ENCODE results near the gene IFNK.
"Not testable (repeated sequence)": the region's sequence is repeated elsewhere in the genome, so short reads cannot be mapped to it uniquely, and the experiment has no call there.

The IFNK gene

GRCh38 chr9:27489087-27489876 lies 34.8 kb upstream of the IFNK start:
- Histone ChIP-seq H3K27me3 (ENCODE audit: insufficient read depth, low read length) (no peaks in the 10 kb centered on the region), H3K79me2 (ENCODE audit: control insufficient read depth, insufficient read depth, low read length, unreplicated experiment) (no peaks in the 10 kb centered on the region), H3K4me3 (ENCODE audit: low read depth, low read length) (no peak overlapping the region), H2AFZ (ENCODE audit: low read length, unreplicated experiment) (no peak overlapping the region), H3K4me1 (ENCODE audit: control insufficient read depth, insufficient read depth, low read length, unreplicated experiment) (peaks cover 7% of the 10 kb centered on the region), H3K27ac (ENCODE audit: low read depth, low read length) (no peak overlapping the region), H3K36me3 (ENCODE audit: insufficient read depth, low read length) (no peaks in the 10 kb centered on the region)

- peaks cover 7% of the 10 kb centered on the region for H3K4me1 ChIP-seq (ENCODE audit: control insufficient read depth, insufficient read depth, low read length, unreplicated experiment)
- H3K27me3 ChIP-seq (ENCODE audit: insufficient read depth, low read length): no peaks in the 10 kb centered on the region
- H3K36me3 ChIP-seq (ENCODE audit: insufficient read depth, low read length): no peaks in the 10 kb centered on the region
- H3K79me2 ChIP-seq (ENCODE audit: control insufficient read depth, insufficient read depth, low read length, unreplicated experiment): no peaks in the 10 kb centered on the region
- no peak overlapping the region for H3K27ac ChIP-seq (ENCODE audit: low read depth, low read length)
- no peak overlapping the region for H2AFZ ChIP-seq (ENCODE audit: low read length, unreplicated experiment)
- H3K4me3 ChIP-seq (ENCODE audit: low read depth, low read length): no peak overlapping the region
Observed at GRCh38 chr9:27491154-27491553, 32.9 kb upstream of the IFNK start.

DNA sequence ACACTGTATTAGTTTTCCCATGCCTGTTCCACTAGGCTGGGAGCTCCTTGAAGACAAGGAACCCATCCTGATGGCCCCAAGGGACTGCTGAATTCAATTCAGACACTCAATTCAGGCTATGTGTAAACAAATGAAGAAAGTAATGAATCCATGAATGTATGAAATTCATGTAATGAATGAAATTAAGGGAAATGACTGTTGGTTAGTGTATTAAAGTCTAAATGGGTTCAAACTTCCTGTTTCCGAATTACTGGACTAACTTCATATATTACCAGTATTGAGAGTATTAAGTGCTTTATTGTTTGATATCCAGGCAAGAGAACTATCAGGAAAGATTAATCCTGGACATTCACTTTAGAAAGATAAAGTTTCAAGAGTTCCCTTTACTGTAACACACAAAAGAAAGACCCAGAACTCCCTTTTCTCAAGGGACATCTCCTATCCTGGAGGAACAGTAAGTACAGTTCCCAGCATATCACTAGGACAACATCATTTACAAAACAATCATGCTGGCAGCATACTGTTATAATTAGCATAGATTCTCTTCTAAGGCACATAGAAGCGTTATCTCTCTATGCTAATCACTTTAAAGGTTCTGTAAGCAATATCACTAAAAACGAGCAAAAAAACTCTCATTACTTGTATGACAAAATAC lies 28.5 kb upstream of the IFNK start:
- no peak overlapping the region for H2AFZ ChIP-seq (ENCODE audit: low read length, unreplicated experiment)
- no peaks in the 10 kb centered on the region for H3K36me3 ChIP-seq (ENCODE audit: insufficient read depth, low read length)
- no peaks in the 10 kb centered on the region for H3K79me2 ChIP-seq (ENCODE audit: control insufficient read depth, insufficient read depth, low read length, unreplicated experiment)
- H3K27me3 ChIP-seq (ENCODE audit: insufficient read depth, low read length): no peaks in the 10 kb centered on the region
- H3K4me1 ChIP-seq (ENCODE audit: control insufficient read depth, insufficient read depth, low read length, unreplicated experiment): peaks cover 17% of the 10 kb centered on the region
- no peak overlapping the region for H3K4me3 ChIP-seq (ENCODE audit: low read depth, low read length)
- H3K27ac ChIP-seq (ENCODE audit: low read depth, low read length): no peak overlapping the region

GRCh38 chr9:27496135-27496504 lies 28.0 kb upstream of the IFNK start:
- no peak overlapping the region for H2AFZ ChIP-seq (ENCODE audit: low read length, unreplicated experiment)
- H3K36me3 ChIP-seq (ENCODE audit: insufficient read depth, low read length): no peaks in the 10 kb centered on the region
- no peak overlapping the region for H3K4me3 ChIP-seq (ENCODE audit: low read depth, low read length)
- no peaks in the 10 kb centered on the region for H3K27me3 ChIP-seq (ENCODE audit: insufficient read depth, low read length)
- no peak overlapping the region for H3K27ac ChIP-seq (ENCODE audit: low read depth, low read length)
- no peaks in the 10 kb centered on the region for H3K79me2 ChIP-seq (ENCODE audit: control insufficient read depth, insufficient read depth, low read length, unreplicated experiment)
- H3K4me1 ChIP-seq (ENCODE audit: control insufficient read depth, insufficient read depth, low read length, unreplicated experiment): peaks cover 12% of the 10 kb centered on the region

DNA sequence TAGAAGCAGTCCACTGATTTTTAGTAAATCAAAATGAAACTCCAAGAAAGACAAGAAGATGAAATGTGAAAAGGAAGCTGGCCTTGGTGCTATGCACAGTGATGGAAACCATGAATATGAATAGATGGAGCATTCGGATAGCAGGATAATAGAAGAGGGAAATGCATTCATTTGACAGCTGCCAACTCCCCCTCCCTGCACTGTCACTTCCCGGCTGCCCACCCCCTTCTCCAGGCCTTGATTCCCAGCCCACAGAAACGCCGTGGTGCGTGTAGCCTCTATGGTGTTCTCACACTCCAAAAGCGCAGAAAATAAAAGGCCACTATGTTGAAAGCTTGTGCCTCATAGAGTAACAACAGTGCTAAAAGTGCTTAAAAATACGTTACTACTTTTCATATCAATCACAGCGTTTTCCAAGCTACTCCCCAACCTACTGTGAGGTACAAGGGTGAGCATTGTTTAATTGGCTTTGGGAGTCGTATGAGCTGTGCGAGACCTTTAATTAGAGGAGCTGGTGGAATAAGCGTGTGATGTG lies 26.1 kb upstream of the IFNK start:
- H2AFZ ChIP-seq (ENCODE audit: low read length, unreplicated experiment): no peak overlapping the region
- H3K27me3 ChIP-seq (ENCODE audit: insufficient read depth, low read length): no peaks in the 10 kb centered on the region
- no peaks in the 10 kb centered on the region for H3K79me2 ChIP-seq (ENCODE audit: control insufficient read depth, insufficient read depth, low read length, unreplicated experiment)
- H3K27ac ChIP-seq (ENCODE audit: low read depth, low read length): no peak overlapping the region
- H3K4me1 ChIP-seq (ENCODE audit: control insufficient read depth, insufficient read depth, low read length, unreplicated experiment): peaks cover 10% of the 10 kb centered on the region
- no peaks in the 10 kb centered on the region for H3K36me3 ChIP-seq (ENCODE audit: insufficient read depth, low read length)
- no peak overlapping the region for H3K4me3 ChIP-seq (ENCODE audit: low read depth, low read length)

GRCh38 chr9:27499451-27499850 lies 24.6 kb upstream of the IFNK start:
- Histone ChIP-seq H3K4me1 (ENCODE audit: control insufficient read depth, insufficient read depth, low read length, unreplicated experiment) (peaks cover 10% of the 10 kb centered on the region), H3K27ac (ENCODE audit: low read depth, low read length) (peak overlapping the region; percentile 71), H3K4me3 (ENCODE audit: low read depth, low read length) (peak overlapping the region; percentile 52; the same call in 1 of the 2 replicates), H2AFZ (ENCODE audit: low read length, unreplicated experiment) (peak overlapping the region; percentile 51), H3K36me3 (ENCODE audit: insufficient read depth, low read length) (no peaks in the 10 kb centered on the region), H3K27me3 (ENCODE audit: insufficient read depth, low read length) (no peaks in the 10 kb centered on the region), H3K79me2 (ENCODE audit: control insufficient read depth, insufficient read depth, low read length, unreplicated experiment) (no peaks in the 10 kb centered on the region)

- not testable (repeated sequence) for H2AFZ ChIP-seq (ENCODE audit: low read length, unreplicated experiment); H3K27ac ChIP-seq (ENCODE audit: low read depth, low read length); H3K36me3 ChIP-seq (ENCODE audit: insufficient read depth, low read length); H3K4me3 ChIP-seq (ENCODE audit: low read depth, low read length); H3K27me3 ChIP-seq (ENCODE audit: insufficient read depth, low read length); H3K4me1 ChIP-seq (ENCODE audit: control insufficient read depth, insufficient read depth, low read length, unreplicated experiment); H3K79me2 ChIP-seq (ENCODE audit: control insufficient read depth, insufficient read depth, low read length, unreplicated experiment)
Observed at GRCh38 chr9:27500902-27501301, 23.2 kb upstream of the IFNK start.

- H3K4me1 ChIP-seq (ENCODE audit: control insufficient read depth, insufficient read depth, low read length, unreplicated experiment): peaks cover 10% of the 10 kb centered on the region
- H3K4me3 ChIP-seq (ENCODE audit: low read depth, low read length): no peak overlapping the region
- H3K36me3 ChIP-seq (ENCODE audit: insufficient read depth, low read length): no peaks in the 10 kb centered on the region
- no peak overlapping the region for H3K27ac ChIP-seq (ENCODE audit: low read depth, low read length)
- no peak overlapping the region for H2AFZ ChIP-seq (ENCODE audit: low read length, unreplicated experiment)
- no peaks in the 10 kb centered on the region for H3K79me2 ChIP-seq (ENCODE audit: control insufficient read depth, insufficient read depth, low read length, unreplicated experiment)
- H3K27me3 ChIP-seq (ENCODE audit: insufficient read depth, low read length): 0 out of 2 replicates have a peak, but pooled peaks cover 7% of the 10 kb centered on the region
Observed at GRCh38 chr9:27503623-27504022, 20.5 kb upstream of the IFNK start.

DNA sequence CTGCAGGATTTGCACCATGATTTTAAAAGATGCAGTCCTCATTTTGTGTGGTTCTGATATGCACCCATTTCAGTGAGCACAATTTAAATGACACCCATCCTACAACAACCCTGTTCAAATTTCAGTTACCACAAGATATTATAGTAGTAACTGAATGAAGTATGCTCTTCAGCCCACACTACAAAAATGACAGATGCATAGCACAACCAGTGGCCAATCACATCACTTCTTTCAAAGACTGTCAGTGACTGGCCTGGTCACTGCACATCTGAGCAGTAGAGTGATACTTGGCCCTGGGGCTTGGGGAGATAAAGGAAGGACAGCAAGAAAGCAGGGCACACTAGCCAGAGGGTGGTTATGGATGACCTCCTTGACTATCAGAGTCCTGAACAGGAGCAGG lies 19.8 kb upstream of the IFNK start:
- H3K36me3 ChIP-seq (ENCODE audit: insufficient read depth, low read length): no peaks in the 10 kb centered on the region
- H3K27me3 ChIP-seq (ENCODE audit: insufficient read depth, low read length): 0 out of 2 replicates have a peak, but pooled peaks cover 7% of the 10 kb centered on the region
- peaks cover 7% of the 10 kb centered on the region for H3K4me1 ChIP-seq (ENCODE audit: control insufficient read depth, insufficient read depth, low read length, unreplicated experiment)
- H2AFZ ChIP-seq (ENCODE audit: low read length, unreplicated experiment): no peak overlapping the region
- no peak overlapping the region for H3K4me3 ChIP-seq (ENCODE audit: low read depth, low read length)
- H3K27ac ChIP-seq (ENCODE audit: low read depth, low read length): no peak overlapping the region
- no peaks in the 10 kb centered on the region for H3K79me2 ChIP-seq (ENCODE audit: control insufficient read depth, insufficient read depth, low read length, unreplicated experiment)

GRCh38 chr9:27505744-27506161 lies 18.3 kb upstream of the IFNK start:
- Histone ChIP-seq H3K27me3 (ENCODE audit: insufficient read depth, low read length) (0 out of 2 replicates have a peak, but pooled peaks cover 7% of the 10 kb centered on the region), H3K36me3 (ENCODE audit: insufficient read depth, low read length) (no peaks in the 10 kb centered on the region), H3K4me3 (ENCODE audit: low read depth, low read length) (no peak overlapping the region), H3K4me1 (ENCODE audit: control insufficient read depth, insufficient read depth, low read length, unreplicated experiment) (no peaks in the 10 kb centered on the region), H3K79me2 (ENCODE audit: control insufficient read depth, insufficient read depth, low read length, unreplicated experiment) (no peaks in the 10 kb centered on the region), H2AFZ (ENCODE audit: low read length, unreplicated experiment) (no peak overlapping the region), H3K27ac (ENCODE audit: low read depth, low read length) (no peak overlapping the region)

DNA sequence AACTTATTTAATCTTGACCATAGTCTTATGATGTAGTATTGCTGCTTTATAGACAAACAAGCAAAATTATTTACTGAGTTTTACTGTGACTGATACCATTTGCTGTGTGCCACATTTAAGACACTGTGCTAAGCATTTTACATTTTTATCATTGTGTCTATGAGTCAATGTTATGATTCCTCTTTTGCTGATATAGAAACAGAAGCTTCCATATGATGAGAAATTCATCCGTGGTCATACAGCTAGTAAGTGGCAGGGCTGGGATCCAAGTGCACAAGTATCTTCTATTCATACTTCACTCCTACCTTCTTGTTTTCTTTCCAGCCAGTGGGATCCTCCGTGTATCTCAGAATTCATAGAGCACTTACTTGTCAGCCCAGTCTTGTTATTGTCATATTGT lies 17.1 kb upstream of the IFNK start:
- Histone ChIP-seq H3K27ac (ENCODE audit: low read depth, low read length) (no peak overlapping the region), H3K27me3 (ENCODE audit: insufficient read depth, low read length) (0 out of 2 replicates have a peak, but pooled peaks cover 7% of the 10 kb centered on the region), H3K79me2 (ENCODE audit: control insufficient read depth, insufficient read depth, low read length, unreplicated experiment) (no peaks in the 10 kb centered on the region), H2AFZ (ENCODE audit: low read length, unreplicated experiment) (no peak overlapping the region), H3K36me3 (ENCODE audit: insufficient read depth, low read length) (no peaks in the 10 kb centered on the region), H3K4me1 (ENCODE audit: control insufficient read depth, insufficient read depth, low read length, unreplicated experiment) (no peaks in the 10 kb centered on the region), H3K4me3 (ENCODE audit: low read depth, low read length) (no peak overlapping the region)

Data from ACC112 (cell line).